Inferior parietal cortex (tissue), 1 donor: ENCODE measurements around the gene KRT32.
"Not testable (repeated sequence)": the region's sequence is repeated elsewhere in the genome, so short reads cannot be mapped to it uniquely, and the experiment has no call there.

Experiments
- DNase-seq: peaks from one replicate; pipeline ENCODE4 v3.0.0-alpha.2; 2016; ENCODE audit errors: extremely low spot score

Gene KRT32

DNA sequence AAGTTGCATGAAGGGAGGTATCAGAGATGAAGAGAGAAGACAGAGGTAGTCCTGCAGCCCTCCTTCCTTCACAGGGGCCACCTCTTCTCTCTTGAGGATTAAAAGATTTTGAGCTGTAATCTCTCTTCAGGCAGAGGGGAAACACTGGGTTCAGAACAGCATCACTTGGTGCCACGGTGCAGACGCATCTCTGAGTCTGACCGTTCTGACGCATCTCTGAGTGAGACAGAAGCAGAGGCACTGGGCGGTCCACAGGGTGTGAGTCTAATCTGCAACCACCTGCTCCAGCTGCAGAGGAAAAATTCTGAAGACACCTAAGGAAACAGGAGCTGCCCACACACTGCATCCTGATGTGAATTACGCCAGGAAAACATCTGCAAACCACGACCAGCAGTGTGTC is 37.5 kb downstream of the KRT32 start:
- DNase-seq, result no peak

DNA sequence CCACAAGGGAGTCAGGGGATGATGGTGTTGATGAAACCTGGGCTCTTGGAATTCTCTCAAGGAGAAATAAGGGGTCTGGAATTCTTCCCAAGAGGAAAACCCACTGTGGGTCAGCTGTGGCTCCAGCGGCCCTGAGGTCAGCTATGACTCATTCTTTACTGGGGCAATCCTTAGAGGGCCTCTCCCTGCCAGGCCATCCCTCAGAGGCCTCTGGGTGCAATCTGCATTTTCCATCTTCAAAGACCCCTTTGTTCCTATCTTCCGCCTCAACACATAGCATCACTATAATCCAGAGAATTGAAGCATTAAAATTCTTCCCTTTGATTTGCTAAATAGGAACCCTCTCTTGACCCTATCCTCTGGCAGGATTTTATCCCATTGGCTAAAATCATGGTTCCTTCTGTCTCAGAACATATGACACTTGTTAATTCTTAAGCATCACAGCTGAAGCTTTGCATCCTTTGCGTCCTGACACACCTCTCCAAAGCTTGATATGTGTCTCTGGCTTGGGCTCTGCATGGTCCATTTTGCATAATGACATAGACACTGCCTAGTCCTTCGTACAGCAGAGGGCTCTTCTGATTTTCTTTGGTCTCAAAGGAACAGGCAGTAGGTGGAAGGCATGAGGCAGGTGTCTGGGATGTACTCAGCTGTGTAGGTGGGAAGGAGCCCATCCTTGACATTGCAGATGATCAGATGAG is 38.4 kb downstream of the KRT32 start:
- DNase-seq, result no peak

DNA sequence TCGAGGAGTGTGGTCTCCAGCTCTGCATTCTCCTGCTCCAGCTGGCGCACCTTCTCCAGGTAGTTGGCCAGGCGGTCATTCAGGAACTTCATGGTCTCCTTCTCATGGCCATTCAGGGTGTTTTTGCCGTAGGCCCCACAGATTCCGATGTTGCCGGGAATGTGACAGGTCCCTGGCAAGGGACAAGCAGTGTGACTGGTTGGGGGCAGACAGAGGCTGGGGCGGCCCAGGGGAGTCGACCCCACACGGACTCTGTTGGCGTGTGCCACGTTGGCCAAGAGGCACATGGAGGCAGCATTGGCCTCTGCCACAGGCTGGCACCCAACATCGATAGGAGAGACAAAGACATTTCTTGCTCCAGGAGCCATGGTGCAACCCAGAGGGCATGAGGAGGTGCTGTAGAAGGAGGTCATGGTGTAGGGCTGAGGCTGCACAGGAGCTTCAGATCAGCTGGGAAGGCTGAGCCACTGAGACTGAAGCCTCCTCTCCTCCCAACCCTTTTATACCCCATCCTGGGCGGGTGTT is 43.0 kb downstream of the KRT32 start, which contains the start of gene KRT37:
Gene KRT37, minus strand, starts transcription at position 475 of the 525 bp plus-strand sequence. Its CDS starts 62 bp downstream, at position 413.
- DNase-seq, result no peak

DNA sequence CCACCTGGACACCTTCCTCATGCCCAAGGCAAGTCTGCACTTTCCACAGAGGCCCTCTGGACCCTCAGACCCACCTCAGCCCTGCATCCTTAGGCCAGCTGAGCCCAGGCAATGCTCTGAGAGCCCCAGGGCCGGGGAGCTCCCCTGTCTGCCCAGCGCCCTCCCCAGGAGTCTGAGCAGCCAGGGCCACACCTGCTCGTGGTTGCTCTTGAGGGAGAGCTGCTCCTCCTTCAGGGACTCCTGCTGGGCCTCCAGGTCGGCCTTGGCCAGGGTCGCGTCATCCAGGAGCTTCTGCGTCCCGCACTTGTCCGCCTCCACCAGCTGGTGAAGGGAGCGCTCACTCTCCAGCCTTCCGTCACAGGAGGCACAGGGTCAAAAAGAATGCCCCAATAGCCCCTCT is 44.6 kb downstream of the KRT32 start:
- DNase-seq, result not testable (repeated sequence)

DNA sequence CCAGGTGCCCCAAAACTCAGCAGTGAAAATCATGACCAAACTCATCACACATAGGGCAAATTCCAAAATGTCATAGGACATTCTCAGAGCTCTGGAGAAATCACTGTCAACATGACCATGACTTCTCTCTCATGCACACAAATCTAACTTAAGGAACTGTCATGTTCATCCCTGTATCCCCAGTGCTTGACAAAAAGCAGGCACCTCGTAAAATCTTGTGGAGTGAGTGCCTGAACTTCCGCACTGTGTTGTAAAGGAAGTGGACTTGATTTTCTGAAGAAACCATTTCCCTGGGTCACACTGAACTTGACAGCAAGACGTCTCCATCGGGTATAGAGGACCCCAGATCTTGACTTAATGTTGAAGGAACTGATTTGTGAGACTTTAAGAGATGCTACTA is 45.6 kb downstream of the KRT32 start:
- no peak for DNase-seq

DNA sequence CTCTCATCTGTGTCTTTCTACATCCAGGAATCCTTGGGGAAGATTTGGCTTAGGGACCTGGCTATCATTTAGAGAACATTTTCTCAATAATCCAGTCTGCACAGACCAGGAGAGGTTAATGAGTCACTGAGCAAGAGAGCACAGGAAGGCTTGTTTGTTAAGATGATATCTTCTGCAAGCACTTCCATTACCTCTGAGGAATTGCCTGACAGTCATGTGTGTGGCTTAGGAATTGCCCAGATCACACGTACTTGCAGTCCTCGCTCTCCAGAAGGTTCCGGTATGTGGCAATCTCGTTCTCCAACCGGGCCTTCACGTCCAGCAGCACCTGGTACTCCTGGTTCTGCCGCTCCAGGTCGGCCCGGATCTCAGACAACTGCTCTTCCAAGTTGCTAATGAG is 46.1 kb downstream of the KRT32 start:
- DNase-seq, result no peak

DNA sequence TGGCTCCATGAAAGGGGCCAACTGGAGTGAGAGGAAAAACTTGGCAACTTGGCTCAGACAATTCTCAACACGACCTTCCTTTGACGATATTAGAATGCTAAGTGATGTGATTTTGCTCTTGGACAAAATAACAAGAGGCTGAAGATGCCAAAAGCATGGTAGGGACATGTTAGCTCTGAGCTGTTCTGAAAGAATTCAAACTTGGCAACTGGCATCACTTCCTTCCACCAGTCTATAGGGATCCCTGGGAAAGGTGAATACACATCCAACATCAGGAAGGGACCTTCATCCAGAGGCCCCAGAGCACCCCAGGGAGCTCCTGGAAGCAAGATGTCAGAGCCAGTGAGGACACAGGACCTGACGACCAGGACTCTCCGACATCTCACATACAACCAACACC is 47.1 kb downstream of the KRT32 start:
- DNase-seq, result no peak

DNA sequence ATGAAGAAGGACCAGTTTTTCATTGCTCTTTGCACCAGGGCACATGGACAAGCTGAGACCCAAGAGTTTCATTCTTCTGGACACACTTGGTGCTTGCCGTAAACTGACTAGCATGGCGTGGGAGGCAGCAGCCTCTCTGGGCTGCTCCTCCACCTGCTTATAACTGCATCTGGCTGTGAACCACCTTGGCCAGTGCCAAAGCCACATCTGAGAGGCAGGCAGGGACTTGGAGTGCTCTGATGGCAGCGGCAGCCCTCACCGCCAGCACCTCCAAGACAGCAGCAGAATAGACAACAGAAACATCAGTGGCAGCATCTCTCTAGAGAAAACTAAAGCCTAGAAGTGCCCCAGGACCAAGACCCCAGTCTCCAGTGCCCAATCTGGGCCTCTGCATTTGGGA is 47.5 kb downstream of the KRT32 start:
- no peak for DNase-seq

DNA sequence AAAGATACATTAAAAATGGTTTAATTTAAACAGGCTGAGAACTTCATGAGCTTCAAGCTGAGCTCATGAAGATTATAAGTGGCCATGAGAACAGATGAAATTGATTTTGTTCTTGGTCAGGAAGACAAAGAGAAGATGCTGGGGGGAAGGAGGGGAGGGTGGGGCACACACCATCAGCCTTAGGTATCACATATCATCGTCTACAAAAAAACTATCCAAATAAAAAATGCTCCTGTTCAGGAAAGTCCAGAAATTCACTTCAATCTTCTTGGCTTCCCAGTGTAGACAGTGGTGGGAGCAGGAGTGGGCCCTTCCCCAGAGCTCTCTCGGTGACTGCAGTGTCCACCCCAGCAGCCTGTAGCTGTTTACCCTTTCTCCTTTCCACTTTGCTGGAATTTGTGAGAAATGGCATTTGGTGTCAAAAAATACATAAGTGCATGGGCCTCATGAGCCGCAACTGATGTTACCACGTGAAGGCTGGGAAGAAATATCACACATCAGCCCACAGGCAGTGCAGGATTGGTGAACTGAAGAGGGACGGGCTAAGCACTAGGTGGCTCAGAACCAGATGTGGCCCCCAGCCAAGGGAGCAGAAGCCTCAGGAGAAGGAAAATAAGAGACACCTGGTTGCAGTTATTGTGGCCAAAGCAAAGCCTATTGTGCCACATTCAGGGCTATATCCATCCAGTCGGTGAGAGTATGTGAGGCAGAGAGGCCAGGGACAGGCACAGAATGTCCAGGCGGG is 48.9 kb downstream of the KRT32 start:
- DNase-seq, result no peak

DNA sequence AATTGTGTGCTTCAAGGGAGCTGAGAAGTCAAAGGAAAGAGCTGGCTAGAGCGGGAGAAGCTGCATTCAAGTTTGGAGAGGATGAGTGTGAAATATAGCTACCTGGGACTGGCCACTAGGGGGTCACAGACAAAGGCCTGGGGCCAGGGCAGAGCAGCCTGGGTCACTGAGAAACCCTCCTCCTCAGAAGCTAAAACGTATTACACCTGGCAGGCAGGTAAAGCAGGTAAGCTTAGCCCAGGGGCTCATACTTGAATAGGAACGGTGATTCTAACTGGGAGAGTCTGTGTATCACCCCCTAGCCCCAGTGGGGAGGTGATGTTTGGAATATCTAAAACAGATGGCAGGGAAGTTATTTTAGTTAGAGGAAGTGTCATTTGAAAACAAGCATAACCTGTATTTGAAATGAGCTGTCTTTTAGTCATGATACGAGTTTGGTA is 49.6 kb downstream of the KRT32 start:
- DNase-seq, result no peak

DNA sequence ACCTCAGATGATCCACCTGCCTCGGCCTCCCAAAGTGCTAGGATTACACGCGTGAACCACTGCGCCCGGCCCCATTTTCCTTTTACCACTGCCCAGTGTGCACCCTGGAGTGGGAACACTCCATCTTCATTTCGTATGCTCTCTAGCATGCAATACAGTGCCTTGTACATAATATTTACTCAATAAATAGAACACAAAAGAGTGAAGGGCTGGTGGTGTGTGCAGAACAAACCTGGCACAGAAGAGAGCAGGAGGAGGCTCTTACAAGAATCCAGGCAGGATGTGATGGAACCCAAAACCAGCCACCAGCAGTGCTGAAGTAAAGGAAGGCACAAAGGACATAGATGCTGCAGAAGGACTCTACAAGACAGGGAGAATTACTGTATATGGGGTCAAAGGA is 50.1 kb downstream of the KRT32 start:
- DNase-seq, result no peak

DNA sequence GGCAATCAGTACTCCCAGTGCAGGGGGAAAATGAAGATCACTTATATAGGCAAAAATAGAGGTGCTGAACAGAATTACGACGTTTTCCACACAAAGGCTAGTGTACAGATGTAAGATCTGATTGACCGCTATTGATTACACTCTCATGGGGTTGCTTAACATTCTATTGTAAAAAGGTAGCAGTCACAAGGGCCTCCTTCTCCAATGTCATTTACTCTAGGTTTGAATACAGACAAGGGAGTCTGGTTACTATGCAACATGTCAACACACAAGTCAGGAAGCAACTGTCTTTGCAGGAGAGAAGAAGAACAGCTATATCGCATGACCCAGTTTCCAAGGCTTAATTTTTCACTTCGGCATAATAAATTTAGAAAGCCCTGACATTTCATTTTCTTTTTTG is 50.7 kb downstream of the KRT32 start:
- DNase-seq, result no peak

DNA sequence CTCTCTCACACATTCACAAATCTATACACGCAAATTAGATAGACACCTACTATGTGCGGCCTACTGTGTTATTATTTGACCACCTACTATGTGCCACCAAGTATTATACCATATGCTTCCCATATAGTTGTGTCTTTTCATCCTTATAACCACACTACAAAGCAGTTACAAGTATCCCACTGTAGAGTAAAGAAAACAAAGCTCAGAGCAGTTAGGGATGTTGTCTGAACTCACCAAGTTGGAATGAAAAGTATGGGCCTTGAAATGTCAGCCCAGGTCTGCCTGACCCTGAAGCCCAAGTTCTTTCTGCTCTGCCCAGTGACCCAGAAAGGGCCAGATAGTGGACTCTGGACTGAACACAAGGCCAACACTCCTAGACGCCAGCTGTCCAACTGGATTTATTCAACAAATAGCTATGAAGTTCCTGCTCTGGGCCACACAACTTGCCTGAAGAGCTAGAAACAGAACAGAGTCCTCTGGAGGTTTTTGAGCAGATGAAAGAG is 51.3 kb downstream of the KRT32 start:
- no peak for DNase-seq

DNA sequence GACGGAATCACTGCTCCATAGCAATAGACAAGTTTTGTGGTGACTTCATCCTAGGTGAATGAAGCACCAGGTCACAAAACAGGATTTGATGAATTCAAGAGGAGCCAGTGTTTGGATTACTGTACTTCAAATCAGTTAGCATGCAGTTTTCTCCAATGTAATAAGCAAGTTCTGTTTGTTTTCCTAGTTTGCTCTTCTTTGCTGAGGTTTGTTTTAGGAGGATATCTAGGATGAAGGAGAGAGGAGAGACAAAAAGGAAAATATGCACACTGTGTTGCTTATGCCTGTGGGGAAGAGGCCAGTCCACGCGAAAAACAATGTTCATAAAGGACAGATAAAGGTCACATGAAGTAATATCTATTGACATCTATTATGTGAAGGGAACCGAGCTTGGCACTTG is 51.8 kb downstream of the KRT32 start:
- no peak for DNase-seq

DNA sequence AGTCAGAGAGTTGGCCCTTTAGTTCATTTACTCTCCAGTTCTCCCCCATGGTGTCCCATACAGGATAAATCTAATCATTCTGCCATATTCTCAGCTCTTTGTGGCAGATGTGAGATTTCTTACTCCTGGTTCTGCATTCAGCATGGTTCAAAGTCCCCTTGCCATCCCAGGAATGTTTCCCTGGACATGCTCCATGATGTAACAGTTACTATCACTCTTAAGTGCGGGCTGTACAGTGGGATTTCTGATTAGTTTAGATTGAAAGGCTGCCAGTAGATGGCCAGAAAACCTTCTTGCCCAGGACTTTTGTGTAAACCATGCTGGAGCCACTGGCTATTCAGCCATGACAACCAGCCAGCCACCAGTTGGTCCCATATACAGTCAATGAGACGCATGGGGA is 53.2 kb downstream of the KRT32 start:
- no peak for DNase-seq

DNA sequence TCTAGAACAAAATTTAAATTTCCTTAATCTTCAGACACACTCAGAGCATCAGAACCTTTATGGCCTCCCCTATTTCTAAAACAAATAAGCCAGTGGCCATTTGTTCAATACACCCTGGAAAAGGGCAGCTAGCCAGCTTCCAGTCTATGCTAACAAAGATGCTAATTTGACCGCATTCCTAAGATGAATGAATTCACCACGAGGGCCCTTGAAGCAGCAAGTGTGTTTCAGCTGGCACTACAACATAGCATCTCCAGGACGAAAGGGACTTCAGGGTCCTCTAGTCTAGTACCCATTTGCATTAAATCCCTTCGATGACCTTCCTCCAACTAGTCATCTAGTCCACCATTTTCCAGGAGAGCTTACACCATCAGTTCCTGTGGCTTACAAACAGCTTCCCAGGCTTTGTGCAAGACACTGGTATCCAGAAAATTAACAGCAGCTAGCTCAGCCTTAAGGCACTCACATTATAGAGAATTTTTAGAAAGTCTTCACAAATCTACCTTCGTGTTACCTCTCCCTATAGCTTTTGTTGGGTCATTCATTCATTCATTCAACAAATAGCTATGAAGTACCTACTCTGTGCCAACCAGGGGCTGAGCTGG is 53.7 kb downstream of the KRT32 start:
- DNase-seq, result no peak

DNA sequence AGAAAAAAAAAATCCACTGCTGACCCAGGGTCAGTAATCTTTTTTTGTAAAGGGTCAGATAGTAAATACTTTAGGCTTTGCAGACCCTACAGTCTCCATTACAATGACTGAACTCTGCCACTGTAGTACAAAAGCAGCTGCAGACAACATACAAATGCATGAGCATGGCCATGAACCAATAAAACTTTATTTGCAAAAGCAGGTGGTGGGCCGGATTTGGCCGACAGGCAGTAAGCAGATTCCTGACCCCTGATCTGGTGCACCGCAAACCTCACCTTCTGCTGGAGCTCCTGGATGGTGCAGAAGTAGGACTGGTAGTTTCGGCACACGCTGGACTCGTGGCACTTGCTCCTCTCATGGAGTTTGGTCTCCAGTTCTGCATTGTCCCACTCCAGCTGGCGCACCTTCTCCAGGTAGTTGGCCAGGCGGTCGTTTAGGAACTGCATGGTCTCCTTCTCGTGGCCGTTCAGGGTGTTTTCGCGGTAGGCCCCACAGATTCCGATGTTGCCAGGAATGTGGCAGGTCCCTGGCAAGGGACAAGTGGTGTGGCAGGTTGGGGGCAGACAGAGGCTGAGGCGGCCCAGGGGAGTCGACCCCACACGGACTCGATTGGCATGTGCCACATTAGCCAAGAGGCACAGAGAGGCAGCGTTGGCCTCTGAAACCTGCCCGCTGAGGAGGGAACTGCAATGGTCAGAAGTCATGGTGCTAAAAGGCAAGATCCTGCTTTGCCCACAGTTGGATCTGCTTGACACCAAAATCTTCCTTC is 55.9 kb downstream of the KRT32 start:
- DNase-seq, result no peak
